Dedifferentiated amniotic fluid mesenchymal stem cell (primary cell): ENCODE data around the gene ESAM.

Source experiments
- DNase-seq: peaks from one replicate; pipeline ENCODE4 v3.0.0-alpha.2; 2016; ENCODE audit errors: extremely low spot score

Gene ESAM

GRCh38 chr11:124752471-124753102 is 9.5 kb downstream of the ESAM start:
- DNase-seq = no peak

GRCh38 chr11:124751741-124752470 is 10.2 kb downstream of the ESAM start, which contains the start of gene VSIG2:
Gene VSIG2 (minus strand): TSS chr11:124752255. CDS start chr11:124752137, 118 bp downstream.
- no peak for DNase-seq

DNA sequence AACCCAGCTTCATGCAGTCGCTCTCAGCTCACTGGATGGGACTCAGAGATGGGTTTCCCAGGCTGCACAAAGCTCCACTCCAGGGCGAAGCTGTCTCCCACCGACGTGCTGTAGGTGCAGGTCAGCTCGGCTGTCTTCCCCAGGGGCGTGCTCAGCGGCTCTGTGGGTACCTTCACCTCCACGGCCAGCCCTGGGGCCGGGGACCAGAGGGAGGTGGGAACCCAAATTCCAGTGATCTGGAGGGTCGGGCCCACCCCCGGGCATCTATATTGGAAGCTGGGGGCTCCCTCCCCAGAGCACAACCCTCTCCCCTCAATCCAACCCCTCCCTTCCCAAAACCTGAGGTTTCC is 10.7 kb downstream of the ESAM start:
- DNase-seq = no peak

DNA sequence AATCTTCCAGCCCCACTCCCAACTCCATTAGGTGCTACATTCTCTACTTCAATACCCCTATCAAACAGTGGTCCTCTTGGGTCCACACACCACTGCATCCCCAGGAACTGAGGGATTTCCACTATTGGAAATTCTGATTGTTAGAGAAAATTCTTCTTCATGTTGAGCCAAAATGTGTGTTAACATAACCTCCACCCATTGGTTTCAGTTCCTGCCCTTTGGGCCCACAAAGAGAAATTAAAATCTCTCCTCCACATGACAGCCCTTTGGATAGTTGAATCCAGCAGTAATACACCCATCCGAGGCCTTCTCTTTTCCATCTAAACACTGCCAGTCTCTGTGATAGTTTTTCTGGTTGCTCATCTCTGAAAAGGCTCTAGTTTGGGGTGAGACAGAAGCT is 12.2 kb downstream of the ESAM start:
- no peak for DNase-seq

DNA sequence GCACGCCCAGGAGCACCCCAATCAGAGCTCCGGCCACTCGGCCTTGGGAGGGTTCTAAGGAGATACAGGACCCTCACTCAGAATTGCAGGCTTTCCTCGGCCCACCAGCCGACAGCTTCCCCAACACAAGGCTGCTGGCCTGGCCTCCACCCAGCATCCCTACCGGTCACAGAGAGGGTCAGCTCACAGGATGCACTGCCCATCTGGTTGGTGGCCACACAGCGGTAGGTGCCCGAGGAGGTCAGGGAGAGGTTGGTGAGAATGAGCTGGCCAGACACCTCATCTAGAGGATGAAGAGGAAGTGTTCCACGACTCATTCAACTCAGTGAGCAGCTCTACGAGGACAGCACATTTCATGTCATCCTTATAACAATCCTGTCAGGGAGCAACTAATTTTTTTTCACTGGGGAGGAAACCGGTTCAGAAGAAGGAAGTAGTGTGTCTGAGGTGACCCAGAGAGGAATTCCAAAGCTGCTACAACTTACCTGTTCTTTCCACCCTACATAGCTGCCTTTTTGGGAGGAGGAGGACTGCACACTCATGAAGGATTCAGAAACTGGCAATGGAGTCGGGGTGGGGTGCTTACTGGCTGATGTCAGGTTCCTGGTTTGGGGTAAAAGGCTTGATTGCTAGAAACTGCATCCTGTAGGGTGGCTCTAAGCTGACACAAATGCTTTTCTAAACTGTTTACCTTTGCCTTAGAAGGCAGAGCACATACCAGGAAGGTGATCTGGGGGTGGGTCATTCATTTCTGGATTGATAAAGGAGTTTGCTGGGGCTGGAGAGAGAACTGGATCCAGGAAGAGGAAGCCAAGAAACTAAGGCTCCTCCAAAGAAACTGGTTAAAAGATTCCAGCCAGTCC is 13.4 kb downstream of the ESAM start:
- DNase-seq = no peak

- DNase-seq = no peak
Observed at GRCh38 chr11:124748100-124748418, 14.0 kb downstream of the ESAM start.

- DNase-seq = no peak
Observed at GRCh38 chr11:124747406-124748099, 14.5 kb downstream of the ESAM start.

- no peak for DNase-seq
Observed at GRCh38 chr11:124746621-124747243, 15.4 kb downstream of the ESAM start.

GRCh38 chr11:124745835-124746620 is 16.1 kb downstream of the ESAM start:
- DNase-seq = no peak

DNA sequence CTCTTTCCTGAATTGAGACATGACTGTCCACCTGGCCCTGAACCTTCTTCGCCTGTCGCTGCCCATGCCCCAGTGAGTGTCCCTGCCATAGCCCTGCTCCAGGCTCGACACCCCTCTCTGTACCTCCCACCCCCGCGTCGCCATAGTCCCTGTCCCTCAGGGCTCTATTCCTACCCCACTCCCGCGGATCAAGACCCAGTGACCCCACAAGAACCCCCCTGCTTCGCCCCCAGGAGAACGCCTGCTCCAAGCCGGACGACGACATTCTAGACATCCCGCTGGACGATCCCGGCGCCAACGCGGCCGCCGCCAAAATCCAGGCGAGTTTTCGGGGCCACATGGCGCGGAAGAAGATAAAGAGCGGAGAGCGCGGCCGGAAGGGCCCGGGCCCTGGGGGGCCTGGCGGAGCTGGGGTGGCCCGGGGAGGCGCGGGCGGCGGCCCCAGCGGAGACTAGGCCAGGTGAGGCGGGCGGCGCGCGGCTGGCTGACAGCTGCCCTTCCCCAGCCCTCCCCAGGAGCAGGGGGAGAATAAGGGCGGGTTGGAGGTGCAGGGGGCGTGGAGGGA is 16.7 kb downstream of the ESAM start:
- DNase-seq = no peak

- DNase-seq = no peak
Observed at GRCh38 chr11:124743050-124743449, 19.0 kb downstream of the ESAM start.

DNA sequence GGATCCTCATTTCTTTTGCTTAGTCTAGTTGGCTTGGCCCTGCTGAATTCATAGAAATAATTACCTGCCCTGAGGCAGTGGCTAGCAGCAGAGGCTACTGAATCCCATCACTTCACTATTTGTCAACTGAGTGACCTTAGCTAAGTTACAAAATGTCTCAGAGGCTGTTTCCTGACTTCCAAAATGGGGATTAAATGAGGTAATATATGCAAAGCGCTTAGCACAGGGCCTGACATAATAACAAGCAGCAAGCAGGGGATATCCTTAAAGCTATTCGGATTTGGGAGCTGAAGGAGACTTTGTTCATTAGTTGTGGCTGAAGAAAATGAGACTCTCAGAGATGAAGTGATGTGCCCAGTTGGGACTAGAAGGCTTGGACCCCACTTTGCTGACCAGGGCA is 19.5 kb downstream of the ESAM start:
- DNase-seq = no peak

GRCh38 chr11:124740277-124740882 is 21.7 kb downstream of the ESAM start:
- no peak for DNase-seq

GRCh38 chr11:124739479-124740276 is 22.4 kb downstream of the ESAM start, which contains the start of gene NRGN:
Gene NRGN (plus strand): TSS chr11:124739942. CDS start chr11:124740085, 143 bp downstream.
- peak; percentile 84 for DNase-seq

DNA sequence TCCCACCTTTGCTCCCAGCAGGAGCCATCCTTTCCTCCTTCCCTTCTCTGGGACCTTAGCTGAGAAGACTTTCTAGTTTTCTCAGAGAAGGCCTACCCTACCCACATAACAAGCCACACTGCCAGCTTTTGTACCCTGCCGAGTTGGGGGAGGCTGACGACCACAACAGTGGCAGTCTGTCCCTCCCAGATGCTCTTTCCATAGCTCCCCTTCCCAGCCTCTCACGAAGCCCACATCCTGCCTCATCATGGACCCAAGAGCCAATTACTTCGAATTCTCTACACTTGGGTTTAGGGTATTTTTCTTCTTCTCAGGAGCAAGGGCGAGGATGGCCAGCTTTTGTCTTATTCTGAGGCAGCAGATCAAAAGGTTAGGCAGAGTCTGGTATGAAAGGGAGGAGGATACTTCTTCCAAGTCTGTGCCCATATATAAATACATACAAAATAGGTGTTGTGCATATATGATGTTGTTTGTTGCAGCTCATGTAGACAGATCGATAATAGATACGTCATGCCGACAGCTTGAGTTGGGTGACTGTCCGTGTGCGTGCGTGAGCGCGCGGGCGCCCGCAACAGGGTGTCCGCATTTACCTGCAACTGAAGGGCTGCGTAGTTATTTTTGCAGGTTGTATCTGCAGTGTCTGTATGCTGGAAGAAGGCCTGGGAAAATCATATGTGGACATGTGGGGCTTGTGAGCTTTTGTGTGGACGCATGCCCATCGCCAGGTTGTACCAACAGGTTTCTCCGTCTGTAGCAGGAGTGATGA is 23.2 kb downstream of the ESAM start:
- no peak for DNase-seq

DNA sequence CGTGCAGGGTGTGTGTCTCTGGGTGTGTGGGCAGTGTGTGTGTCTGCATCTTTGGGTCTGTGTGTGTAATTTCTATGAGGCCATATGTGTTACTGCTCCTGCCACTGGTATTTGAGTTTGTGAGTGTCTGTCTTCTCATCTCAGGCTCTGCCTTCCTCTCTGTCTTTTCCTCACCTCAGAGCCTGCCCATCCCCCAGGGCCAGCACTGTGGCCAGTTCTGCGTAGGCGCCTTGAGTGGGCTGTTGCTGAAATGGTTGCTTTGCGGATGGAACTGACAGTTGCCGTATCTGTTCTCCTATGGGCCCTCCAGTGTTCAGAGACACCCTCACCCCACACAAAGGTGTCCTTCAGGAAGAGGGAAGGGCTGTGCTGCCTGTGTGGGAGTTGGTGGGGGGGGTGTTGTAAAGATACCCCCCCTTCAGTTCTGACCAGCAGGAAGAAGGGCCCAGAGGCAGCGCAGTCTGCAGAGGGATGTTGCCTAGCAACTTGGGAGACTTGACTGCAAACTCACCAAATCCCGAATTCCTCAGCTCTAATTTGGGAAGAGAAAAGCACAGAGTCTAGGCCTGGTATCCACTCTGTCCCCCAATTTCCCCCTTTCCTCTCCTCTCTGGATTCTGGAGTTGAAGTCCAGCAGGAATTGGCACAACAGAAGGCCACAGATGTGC is 24.3 kb downstream of the ESAM start:
- no peak for DNase-seq

DNA sequence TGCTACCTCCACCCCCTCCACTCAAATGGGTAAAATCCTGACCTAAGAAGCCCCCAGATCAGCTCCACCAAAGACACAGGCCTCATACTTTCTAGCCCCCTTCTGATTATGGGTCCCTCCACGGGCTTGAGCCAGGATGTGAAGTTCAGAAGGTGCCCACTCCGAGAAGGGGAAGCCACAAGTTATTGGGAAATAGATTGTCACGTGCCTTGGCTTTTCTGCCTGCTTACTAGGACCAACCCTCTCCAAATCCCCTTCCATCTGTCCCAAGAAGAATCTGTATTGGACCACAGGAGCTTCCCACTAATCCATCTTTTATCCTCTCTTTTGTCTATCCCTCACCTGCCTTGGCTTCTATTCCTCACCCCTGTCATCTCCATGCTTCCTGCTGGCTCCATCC is 25.4 kb downstream of the ESAM start:
- DNase-seq = no peak

GRCh38 chr11:124732230-124732629 is 29.9 kb downstream of the ESAM start:
- DNase-seq = no peak
